ENCODE results near the gene COPB2. TPM values are rescaled to one million over a fixed set of nuclear protein-coding genes. Genes with fewer than 3 reads are reported as not detected.

COPB2 gene
- total RNA-seq, 1 donor from 2014 or later, result 185 TPM

GRCh38 chr3:139326707-139327106 is 62.7 kb downstream of the COPB2 start:
- DNase-seq, result no peak

GRCh38 chr3:139326131-139326530 is 63.3 kb downstream of the COPB2 start:
- DNase-seq, result no peak

- DNase-seq, result no peak
Measured at GRCh38 chr3:139325551-139325950, 63.9 kb downstream of the COPB2 start.

GRCh38 chr3:139324456-139324855 is 65.0 kb downstream of the COPB2 start:
- no peak for DNase-seq

- no peak for DNase-seq
Measured at GRCh38 chr3:139323146-139323545, 66.3 kb downstream of the COPB2 start.

GRCh38 chr3:139322346-139322745 is 67.1 kb downstream of the COPB2 start:
- no peak for DNase-seq

- no peak for DNase-seq
Measured at GRCh38 chr3:139320551-139321309, 68.7 kb downstream of the COPB2 start.

- DNase-seq, result peak; percentile 33
Measured at GRCh38 chr3:139319428-139320402, 69.7 kb downstream of the COPB2 start.

GRCh38 chr3:139318826-139319225 is 70.6 kb downstream of the COPB2 start:
- DNase-seq, result no peak

- DNase-seq, result no peak
Measured at GRCh38 chr3:139318431-139318816, 71.0 kb downstream of the COPB2 start.

GRCh38 chr3:139317660-139318430 is 71.6 kb downstream of the COPB2 start:
- no peak for DNase-seq

- no peak for DNase-seq
Measured at GRCh38 chr3:139317215-139317614, 72.2 kb downstream of the COPB2 start.

GRCh38 chr3:139313921-139314320 is 75.5 kb downstream of the COPB2 start:
- DNase-seq, result no peak

GRCh38 chr3:139312959-139313358 is 76.5 kb downstream of the COPB2 start:
- no peak for DNase-seq

- no peak for DNase-seq
Measured at GRCh38 chr3:139312416-139312815, 77.0 kb downstream of the COPB2 start.

- no peak for DNase-seq
Measured at GRCh38 chr3:139311557-139311956, 77.9 kb downstream of the COPB2 start.

- no peak for DNase-seq
Measured at GRCh38 chr3:139310474-139310933, 78.9 kb downstream of the COPB2 start.

GRCh38 chr3:139309880-139310279 is 79.6 kb downstream of the COPB2 start:
- DNase-seq, result peak; percentile 16

- DNase-seq, result no peak
Measured at GRCh38 chr3:139309061-139309591, 80.3 kb downstream of the COPB2 start.

GRCh38 chr3:139308560-139308959 is 80.9 kb downstream of the COPB2 start:
- DNase-seq, result no peak

- DNase-seq, result no peak
Measured at GRCh38 chr3:139307601-139308555, 81.6 kb downstream of the COPB2 start.

Data from dermis blood vessel endothelial cell (primary cell).